ENCODE data around the gene CPOX. TPM values are rescaled to one million over a fixed set of nuclear protein-coding genes. Genes with fewer than 3 reads are reported as not detected.

The CPOX gene
- total and polyA plus RNA-seq, 2 of the 8 experiments (the other 6 are each of a cell fraction or from before 2014, with no cell fraction given) = 17.4 to 27.0 TPM

- no peak overlapping the region for H2BK5ac ChIP-seq (ENCODE audit: low read depth, low read length)
- H3K9ac ChIP-seq (replicated peaks in 1 of 4; ENCODE audit: extremely low read depth in 1 of 4, low read depth in 3 of 4, low read length in 3 of 4) = no peak overlapping the region
- H3K4ac ChIP-seq (replicated peaks; ENCODE audit: insufficient read length, low read depth, low read length) = no peak overlapping the region
- 84% methylated on average over 5 of the region's 5 CpGs; no CpG with 5 or more reads in 1 of the 2 experiments for WGBS, 2 experiments (ENCODE audit: extremely low coverage in 1 of 2, insufficient coverage in 1 of 2, insufficient read length in 1 of 2, insufficient replicate concordance in 2 of 2, low coverage in 1 of 2, low lambda C conversion rate in 2 of 2, missing lambda C conversion rate in 1 of 2)
- no peak overlapping the region for H2BK15ac ChIP-seq (ENCODE audit: low read length)
- H3K79me2 ChIP-seq (ENCODE audit: control insufficient read depth in 1 of 2, insufficient read depth in 2 of 2, low read length in 2 of 2) = peaks cover 0 to 9% of the 10 kb centered on the region in 2 experiments; a peak in 2 of 4 replicates
- ChIA-PET POLR2A (ENCODE audit: partially characterized antibody) (interaction anchor here (1.5 kb wide), 1 partner anchor 13 kb away, joined by 4 read pairs; no protein-coding TSS in a partner anchor), CTCF (ENCODE audit: partially characterized antibody) (interaction anchor here (0.8 to 2.0 kb wide), 7 partner anchors 10 to 222 kb away, joined by 3 to 6 read pairs (median 4); no protein-coding TSS in a partner anchor)
- H4K20me1 ChIP-seq (replicated peaks in 1 of 2; ENCODE audit: control insufficient read depth in 1 of 2, insufficient read depth in 2 of 2, low read length in 2 of 2) = peaks cover 2 to 4% of the 10 kb centered on the region in 2 experiments
- H3K4me2 ChIP-seq (ENCODE audit: insufficient read depth in 1 of 2, low read depth in 2 of 2, low read length in 2 of 2) = no peak overlapping the region; a peak in 1 of 4 replicates
- H2BK12ac ChIP-seq (ENCODE audit: low read depth, low read length) = no peak overlapping the region
- H2AK5ac ChIP-seq (ENCODE audit: low read depth, low read length) = no peak overlapping the region
- H4K8ac ChIP-seq (ENCODE audit: extremely low read depth, insufficient read depth, low read length) = no peak overlapping the region
- H3K23ac ChIP-seq (ENCODE audit: insufficient read length) = no peak overlapping the region
- no peak overlapping the region for H2AFZ ChIP-seq (ENCODE audit: low read length)
- no peak for DNase-seq (ENCODE audit: low read depth in 1 of 2, low spot score in 2 of 2)
- H3K56ac ChIP-seq (replicated peaks; ENCODE audit: insufficient read length, low read depth, low read length) = no peak overlapping the region
- H4K5ac ChIP-seq (ENCODE audit: insufficient read length, low read depth, low read length) = no peak overlapping the region
- no peak overlapping the region for H4K91ac ChIP-seq (replicated peaks; ENCODE audit: insufficient read length, low read length)
- H3K36me3 ChIP-seq (ENCODE audit: control insufficient read depth in 2 of 4, insufficient read depth in 4 of 4, low read length in 3 of 4) = peaks cover 2 to 13% (median 7%) of the 10 kb centered on the region in 4 experiments; a peak in 6 of 8 replicates
- no peak overlapping the region for H3K4me3 ChIP-seq (ENCODE audit: extremely low read depth in 1 of 4, insufficient read depth in 2 of 4, low read depth in 3 of 4, low read length in 4 of 4)
- H3K9me3 ChIP-seq (ENCODE audit: insufficient read depth in 2 of 2, low read depth in 1 of 2, low read length in 1 of 2) = no peaks in the 10 kb centered on the region
- H3K27ac ChIP-seq (ENCODE audit: low read depth, low read length) = no peak overlapping the region
- H2BK20ac ChIP-seq (ENCODE audit: low read length) = no peak overlapping the region; the same call in 1 of the 2 replicates
- no peak for FAIRE-seq
- peaks cover 11% of the 10 kb centered on the region for H3K23me2 ChIP-seq (ENCODE audit: low read depth, low read length)
- no peak overlapping the region for H3K18ac ChIP-seq (ENCODE audit: extremely low read depth, low read length)
- H3K27me3 ChIP-seq (replicated peaks in 1 of 4; ENCODE audit: control insufficient read depth in 3 of 4, extremely low read depth in 1 of 4, insufficient read depth in 3 of 4, low read length in 3 of 4) = no peaks in the 10 kb centered on the region; a peak in 1 of 7 replicates
- peaks cover 0 to 5% (median 3%) of the 10 kb centered on the region in 4 experiments; a peak in 3 of 7 replicates for H3K4me1 ChIP-seq (replicated peaks in 1 of 4; ENCODE audit: control insufficient read depth in 3 of 4, insufficient read depth in 4 of 4, low read length in 3 of 4)
- no peak overlapping the region for H2BK120ac ChIP-seq (replicated peaks; ENCODE audit: low read depth, low read length)
- peaks cover 4% of the 10 kb centered on the region; the same call in 1 of the 2 replicates for H3K79me1 ChIP-seq (ENCODE audit: low read depth, low read length)
- H3K14ac ChIP-seq (ENCODE audit: insufficient read length) = no peak overlapping the region
- TF ChIP-seq NANOG (IDR thresholded peaks at IDR 0.05; ENCODE audit: insufficient read depth, low read depth, low read length, poor library complexity, severe bottlenecking) (no peak), KDM5A (IDR thresholded peaks at IDR 0.05; ENCODE audit: low read length) (no peak), SAP30 (IDR thresholded peaks at IDR 0.05; ENCODE audit: insufficient read depth, insufficient replicate concordance, low read length) (no peak), ASH2L (IDR thresholded peaks at IDR 0.05; ENCODE audit: low read length) (no peak), GABPA (IDR thresholded peaks at IDR 0.05; ENCODE audit: borderline replicate concordance, insufficient read depth, low read length) (no peak), RNF2 (IDR thresholded peaks at IDR 0.05; ENCODE audit: borderline replicate concordance, low read depth, low read length, missing control alignments, poor library complexity, severe bottlenecking) (no peak), GTF2F1 (IDR thresholded peaks at IDR 0.05; ENCODE audit: borderline replicate concordance, low read depth, low read length) (no peak), USF2 (IDR thresholded peaks at IDR 0.05; ENCODE audit: low read length) (no peak), CHD2 (IDR thresholded peaks at IDR 0.05; ENCODE audit: low read length) (no peak), YY1 (IDR thresholded peaks at IDR 0.05; ENCODE audit: low read depth, low read length) (no peak)
Observed at GRCh38 chr3:98594628-98595324, 1.4 kb upstream of the CPOX start.
